ENCODE data around the gene GNAO1.

DNA sequence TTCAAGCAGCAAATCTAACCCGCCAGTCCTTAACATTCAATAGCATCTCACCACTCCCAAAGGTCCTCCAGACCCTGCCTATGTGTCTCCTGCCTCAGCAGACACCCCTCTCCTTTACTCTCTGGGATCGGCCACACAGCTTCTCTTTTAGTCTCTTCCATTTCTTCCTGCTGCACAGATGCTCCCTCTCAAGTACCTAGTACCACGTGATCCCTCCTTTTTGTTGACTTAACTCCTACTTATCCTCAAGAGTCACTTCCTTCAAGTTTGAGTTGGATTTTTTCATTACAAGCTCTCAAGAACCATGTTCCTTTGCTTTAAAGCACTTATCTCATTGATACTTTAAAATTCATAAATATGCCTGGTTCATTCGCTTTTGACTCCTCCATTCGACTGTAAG, 209.2 kb downstream of the GNAO1 start:
- TF ChIP-seq EP300 (IDR thresholded peaks at IDR 0.05) (no peak), POLR2A (IDR thresholded peaks at IDR 0.05) (no peak)
